ENCODE data around the gene LIN28A.

LIN28A gene

GRCh38 chr1:26388791-26389445 is 21.7 kb upstream of the LIN28A start:
- DNase-seq (ENCODE audit: low read depth): no peak

GRCh38 chr1:26389604-26390247 is 20.9 kb upstream of the LIN28A start:
- DNase-seq (ENCODE audit: low read depth): no peak

GRCh38 chr1:26391450-26391849 is 19.2 kb upstream of the LIN28A start:
- DNase-seq (ENCODE audit: low read depth): peak; percentile 19

GRCh38 chr1:26395754-26396153 is 14.9 kb upstream of the LIN28A start:
- no peak for DNase-seq (ENCODE audit: low read depth)

- no peak for DNase-seq (ENCODE audit: low read depth)
These were observed 11.6 kb upstream of the LIN28A start for GRCh38 chr1:26399034-26399433.

GRCh38 chr1:26401891-26402290 is 8.7 kb upstream of the LIN28A start:
- no peak for DNase-seq (ENCODE audit: low read depth)

GRCh38 chr1:26403656-26404055 is 7.0 kb upstream of the LIN28A start:
- no peak for DNase-seq (ENCODE audit: low read depth)

GRCh38 chr1:26404641-26405040 is 6.0 kb upstream of the LIN28A start:
- DNase-seq (ENCODE audit: low read depth): no peak

GRCh38 chr1:26405281-26405915 is 5.2 kb upstream of the LIN28A start:
- no peak for DNase-seq (ENCODE audit: low read depth)

- peak; percentile 72 for DNase-seq (ENCODE audit: low read depth)
These were observed 2.0 kb upstream of the LIN28A start for GRCh38 chr1:26408604-26409003.

GRCh38 chr1:26409191-26409807 is 1.3 kb upstream of the LIN28A start:
- no peak for DNase-seq (ENCODE audit: low read depth)

GRCh38 chr1:26411624-26412074 is 1.0 kb downstream of the LIN28A start:
- no peak for DNase-seq (ENCODE audit: low read depth)

GRCh38 chr1:26412180-26412840 is 1.7 kb downstream of the LIN28A start:
- no peak for DNase-seq (ENCODE audit: low read depth)

GRCh38 chr1:26413031-26413430 is 2.4 kb downstream of the LIN28A start:
- DNase-seq (ENCODE audit: low read depth): no peak

GRCh38 chr1:26417111-26417759 is 6.6 kb downstream of the LIN28A start:
- DNase-seq (ENCODE audit: low read depth): peak; percentile 77

- DNase-seq (ENCODE audit: low read depth): no peak
These were observed 8.3 kb downstream of the LIN28A start for GRCh38 chr1:26418865-26419349.

GRCh38 chr1:26419494-26419893 is 8.9 kb downstream of the LIN28A start:
- no peak for DNase-seq (ENCODE audit: low read depth)

- no peak for DNase-seq (ENCODE audit: low read depth)
These were observed 19.1 kb downstream of the LIN28A start for GRCh38 chr1:26429721-26430120.

- peak; percentile 97 for DNase-seq (ENCODE audit: low read depth)
These were observed 21.5 kb downstream of the LIN28A start, which contains the start of gene DHDDS for GRCh38 chr1:26431979-26432695. DHDDS (plus strand) TSS chr1:26432321; CDS start chr1:26432946, 625 bp downstream.

GRCh38 chr1:26432793-26433192 is 22.2 kb downstream of the LIN28A start:
- no peak for DNase-seq (ENCODE audit: low read depth)

Measured in T follicular helper cell (primary cell).